GM13977 (cell line): ENCODE measurements around the gene TMEM132A.

ENCODE experiments used
- DNase-seq: peaks from one replicate; pipeline ENCODE4 v3.0.0; 2012; ENCODE audit warnings: low spot score
- in situ Hi-C: fragments of 300-500 bp; cut with MboI; formaldehyde crosslinking; loops from one replicate; pipeline ENCODE4 v1.12.0; 2022; ENCODE audit warnings: low sequenced_read_pairs, low pct_unique_long_range_greater_than_20kb, mixed read lengths, inconsistent platforms; ENCODE audit not compliant: unreplicated experiment
- TF ChIP-seq, protein P1 (sequence below): IDR thresholded peaks from 2 replicates; pipeline ENCODE4 v1.5.1; 2012; ENCODE audit warnings: mild to moderate bottlenecking, control low read depth; ENCODE audit not compliant: insufficient read depth; ENCODE audit errors: extremely low read depth, missing control alignments

TMEM132A gene

GRCh38 chr11:60953781-60954180 is 29.5 kb downstream of the TMEM132A start:
- in situ Hi-C loops = no loop called here
- TF ChIP-seq, protein P1, sequence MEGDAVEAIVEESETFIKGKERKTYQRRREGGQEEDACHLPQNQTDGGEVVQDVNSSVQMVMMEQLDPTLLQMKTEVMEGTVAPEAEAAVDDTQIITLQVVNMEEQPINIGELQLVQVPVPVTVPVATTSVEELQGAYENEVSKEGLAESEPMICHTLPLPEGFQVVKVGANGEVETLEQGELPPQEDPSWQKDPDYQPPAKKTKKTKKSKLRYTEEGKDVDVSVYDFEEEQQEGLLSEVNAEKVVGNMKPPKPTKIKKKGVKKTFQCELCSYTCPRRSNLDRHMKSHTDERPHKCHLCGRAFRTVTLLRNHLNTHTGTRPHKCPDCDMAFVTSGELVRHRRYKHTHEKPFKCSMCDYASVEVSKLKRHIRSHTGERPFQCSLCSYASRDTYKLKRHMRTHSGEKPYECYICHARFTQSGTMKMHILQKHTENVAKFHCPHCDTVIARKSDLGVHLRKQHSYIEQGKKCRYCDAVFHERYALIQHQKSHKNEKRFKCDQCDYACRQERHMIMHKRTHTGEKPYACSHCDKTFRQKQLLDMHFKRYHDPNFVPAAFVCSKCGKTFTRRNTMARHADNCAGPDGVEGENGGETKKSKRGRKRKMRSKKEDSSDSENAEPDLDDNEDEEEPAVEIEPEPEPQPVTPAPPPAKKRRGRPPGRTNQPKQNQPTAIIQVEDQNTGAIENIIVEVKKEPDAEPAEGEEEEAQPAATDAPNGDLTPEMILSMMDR = no peak
- DNase-seq = no peak

DNA sequence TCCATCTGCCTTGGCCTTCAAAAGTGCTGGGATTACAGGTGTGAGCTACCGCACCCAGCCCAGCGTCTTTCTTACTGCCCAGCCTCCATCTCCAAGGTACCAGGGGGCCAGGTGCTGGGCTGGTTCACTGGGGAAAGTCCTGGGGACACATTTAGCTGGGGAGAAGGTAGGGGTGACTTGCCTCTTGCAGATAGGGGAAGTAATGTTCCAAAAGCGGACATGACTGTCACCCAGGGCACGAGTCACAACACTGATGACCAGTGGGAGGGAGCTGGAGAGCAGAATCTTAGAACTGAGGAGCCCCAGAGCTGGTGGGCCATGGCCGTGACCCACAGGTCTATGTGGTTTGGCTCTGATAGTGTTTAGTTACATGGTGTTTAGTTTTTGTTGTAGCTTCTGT is 30.2 kb downstream of the TMEM132A start:
- in situ Hi-C loops = no loop called here
- DNase-seq = no peak
- TF ChIP-seq, protein P1 = no peak

GRCh38 chr11:60955571-60955970 is 31.3 kb downstream of the TMEM132A start:
- TF ChIP-seq, protein P1 = no peak
- no peak for DNase-seq
- in situ Hi-C loops = no loop called here

DNA sequence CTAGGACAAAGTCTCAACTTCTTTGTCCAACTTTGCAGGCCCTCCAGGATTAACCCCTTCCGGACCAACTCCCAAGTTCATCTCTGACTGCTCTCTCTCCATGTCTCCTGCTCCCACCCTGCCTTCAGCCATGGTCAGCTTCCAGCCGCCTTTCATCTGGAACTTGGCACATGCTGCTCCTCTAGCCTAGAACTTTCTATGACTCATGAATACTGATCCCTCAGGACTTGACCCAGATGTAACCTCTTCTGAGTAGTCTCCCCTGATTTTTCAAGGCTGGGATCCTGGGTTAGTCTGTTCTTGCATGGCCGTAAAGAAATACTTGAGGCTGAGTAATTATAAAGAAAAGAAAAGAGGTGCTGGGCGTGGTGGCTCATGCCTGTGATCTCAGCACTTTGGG is 32.9 kb downstream of the TMEM132A start:
- no peak for DNase-seq
- TF ChIP-seq, protein P1 = no peak

GRCh38 chr11:60959431-60959830 is 35.2 kb downstream of the TMEM132A start:
- no peak for DNase-seq
- in situ Hi-C loops = no loop called here
- TF ChIP-seq, protein P1 = no peak

More for the DNA sequence above, 32.9 kb downstream of the TMEM132A start:
- in situ Hi-C loops = no loop called here

DNA sequence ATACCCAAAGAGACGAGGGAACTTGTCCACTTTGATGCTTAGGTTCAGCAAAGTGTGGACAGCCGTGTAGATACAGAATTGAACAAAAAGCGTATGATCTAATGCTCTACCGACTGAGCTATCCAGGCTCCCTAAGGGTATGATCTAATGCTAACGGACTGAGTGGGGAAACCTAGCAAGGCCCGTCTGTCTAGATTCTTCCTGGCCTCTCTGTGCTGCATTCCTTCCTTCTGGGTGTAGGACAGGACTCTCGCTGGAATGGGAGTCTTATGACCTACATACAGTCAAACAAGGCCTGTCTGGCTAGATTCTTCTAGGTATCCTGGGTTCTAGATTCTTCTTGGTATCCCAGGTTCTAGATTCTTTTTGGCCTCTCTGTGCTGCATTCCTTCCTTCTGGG is 36.1 kb downstream of the TMEM132A start:
- no peak for DNase-seq
- TF ChIP-seq, protein P1 = no peak
- in situ Hi-C loops = loop anchor here (10.0 kb wide), 1 partner anchor 164 kb away; no protein-coding TSS in a partner anchor

DNA sequence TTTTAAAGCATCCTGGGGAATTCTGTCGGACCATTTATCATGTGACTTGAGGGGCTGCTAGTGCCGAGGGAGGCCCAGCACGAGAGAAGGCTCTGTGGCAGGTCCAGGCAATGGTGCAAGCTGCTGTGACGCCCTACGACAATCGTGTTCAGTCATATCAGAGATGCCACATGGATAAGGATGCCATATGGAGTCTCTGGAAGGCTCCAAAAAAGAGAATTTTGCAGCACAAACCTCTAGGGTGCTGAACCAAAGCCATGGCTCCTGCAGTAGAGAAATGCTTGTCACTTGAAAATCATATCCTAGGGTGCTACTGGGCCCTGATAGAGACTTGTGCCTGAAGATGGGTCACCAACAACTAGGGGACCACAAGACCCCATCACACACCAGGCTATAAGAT is 40.5 kb downstream of the TMEM132A start:
- TF ChIP-seq, protein P1 = no peak
- in situ Hi-C loops = loop anchor here (10.0 kb wide), 1 partner anchor 160 kb away; no protein-coding TSS in a partner anchor
- DNase-seq = no peak
